GM18502 (cell line): ENCODE measurements around the gene ADSS1.
A peak's percentile ranks its signal among the peaks of the same experiment; 100 is the strongest.

ENCODE experiments used
- ATAC-seq: cut with Tn5 transposase; IDR thresholded peaks from one replicate; pipeline ENCODE4 v1.9.1; 2021; ENCODE audit warnings: mild to moderate bottlenecking; ENCODE audit not compliant: unreplicated experiment, poor library complexity

ADSS1 gene

GRCh38 chr14:104723651-104724406, at the start of gene ADSS1:
Gene ADSS1 (plus strand): TSS chr14:104724229. CDS start chr14:104724271, 42 bp downstream.
- ATAC-seq = peak; percentile 60

GRCh38 chr14:104675447-104675846, 48.6 kb upstream of the ADSS1 start:
- ATAC-seq = no peak

- no peak for ATAC-seq
Measured at GRCh38 chr14:104676130-104676693, 47.8 kb upstream of the ADSS1 start.

- ATAC-seq = peak; percentile 29
Measured at GRCh38 chr14:104676694-104677511, 47.1 kb upstream of the ADSS1 start.

- ATAC-seq = peak; percentile 55
Measured at GRCh38 chr14:104677512-104678332, 46.3 kb upstream of the ADSS1 start.

- ATAC-seq = peak; percentile 5
Measured at GRCh38 chr14:104678346-104678745, 45.7 kb upstream of the ADSS1 start.

GRCh38 chr14:104678901-104679705, 44.9 kb upstream of the ADSS1 start:
- ATAC-seq = no peak

GRCh38 chr14:104680056-104680805, 43.8 kb upstream of the ADSS1 start:
- ATAC-seq = no peak

GRCh38 chr14:104680806-104681688, 43.0 kb upstream of the ADSS1 start:
- peak; percentile 53 for ATAC-seq

GRCh38 chr14:104681689-104682074, 42.3 kb upstream of the ADSS1 start:
- ATAC-seq = no peak

- ATAC-seq = no peak
Measured at GRCh38 chr14:104682107-104682593, 41.9 kb upstream of the ADSS1 start.

- no peak for ATAC-seq
Measured at GRCh38 chr14:104683653-104684448, 40.2 kb upstream of the ADSS1 start.

GRCh38 chr14:104684449-104684821, 39.6 kb upstream of the ADSS1 start:
- no peak for ATAC-seq

- no peak for ATAC-seq
Measured at GRCh38 chr14:104685216-104685997, 38.6 kb upstream of the ADSS1 start.

- ATAC-seq = no peak
Measured at GRCh38 chr14:104685998-104686610, 37.9 kb upstream of the ADSS1 start.
